AG09319 (cell line): ENCODE data around the gene THEMIS.

Source experiments
- DNase-seq: peaks from one replicate; pipeline ENCODE4 v3.0.0-alpha.2; 2010; ENCODE audit warnings: low read depth; ENCODE audit errors: extremely low read depth
- CTCF ChIP-seq: IDR thresholded peaks from 2 replicates; pipeline ENCODE4 v1.5.1; 2011; ENCODE audit warnings: low read depth, mild to moderate bottlenecking, inconsistent platforms, low read length, moderate library complexity

Gene THEMIS

DNA sequence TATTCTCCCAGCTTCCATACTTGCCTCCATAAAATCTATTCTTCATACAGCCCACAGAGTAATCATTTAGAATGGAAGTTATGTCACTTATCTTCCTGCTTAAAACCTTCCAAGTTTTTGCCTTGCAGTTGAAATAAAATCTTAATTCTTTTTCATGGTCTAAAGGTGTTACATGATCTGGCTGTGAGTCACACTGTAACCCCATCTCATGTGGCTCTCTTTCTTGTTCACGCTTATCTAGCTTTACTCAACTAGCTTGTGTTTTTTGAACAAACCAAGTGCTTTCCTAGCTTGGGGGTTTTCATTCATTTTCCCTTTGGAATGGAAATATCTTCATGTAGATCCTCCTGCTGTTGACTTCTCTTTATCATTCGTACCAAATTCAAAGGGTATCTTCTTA, 23.6 kb upstream of the THEMIS start:
- no peak for TF ChIP-seq CTCF
- DNase-seq, result no peak

DNA sequence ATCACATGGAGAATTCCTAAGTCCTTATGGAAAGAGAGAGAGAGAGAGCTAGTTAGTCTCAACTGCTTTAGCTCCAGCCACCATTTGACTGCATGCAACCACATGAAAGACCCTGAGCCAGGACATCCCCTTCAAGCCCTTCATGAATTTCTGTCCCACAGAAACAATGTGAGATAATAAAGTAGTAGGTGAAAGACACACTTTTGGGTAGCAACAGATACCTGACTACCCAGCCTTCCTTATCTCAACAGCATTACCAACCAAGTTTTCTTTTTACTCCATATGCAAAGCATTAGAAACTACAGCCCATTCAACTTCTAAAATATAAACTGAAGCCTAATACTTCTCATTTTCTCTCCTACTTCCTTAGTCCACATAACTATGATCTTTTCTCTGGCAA, 23.2 kb upstream of the THEMIS start:
- TF ChIP-seq CTCF, result no peak
- DNase-seq, result no peak

- DNase-seq, result no peak
- no peak for TF ChIP-seq CTCF
Measured at GRCh38 chr6:127923135-127923534, 22.3 kb upstream of the THEMIS start.

- no peak for TF ChIP-seq CTCF
- DNase-seq, result no peak
Measured at GRCh38 chr6:127921982-127922381, 21.1 kb upstream of the THEMIS start.

- no peak for TF ChIP-seq CTCF
- DNase-seq, result no peak
Measured at GRCh38 chr6:127920804-127921203, 19.9 kb upstream of the THEMIS start.

DNA sequence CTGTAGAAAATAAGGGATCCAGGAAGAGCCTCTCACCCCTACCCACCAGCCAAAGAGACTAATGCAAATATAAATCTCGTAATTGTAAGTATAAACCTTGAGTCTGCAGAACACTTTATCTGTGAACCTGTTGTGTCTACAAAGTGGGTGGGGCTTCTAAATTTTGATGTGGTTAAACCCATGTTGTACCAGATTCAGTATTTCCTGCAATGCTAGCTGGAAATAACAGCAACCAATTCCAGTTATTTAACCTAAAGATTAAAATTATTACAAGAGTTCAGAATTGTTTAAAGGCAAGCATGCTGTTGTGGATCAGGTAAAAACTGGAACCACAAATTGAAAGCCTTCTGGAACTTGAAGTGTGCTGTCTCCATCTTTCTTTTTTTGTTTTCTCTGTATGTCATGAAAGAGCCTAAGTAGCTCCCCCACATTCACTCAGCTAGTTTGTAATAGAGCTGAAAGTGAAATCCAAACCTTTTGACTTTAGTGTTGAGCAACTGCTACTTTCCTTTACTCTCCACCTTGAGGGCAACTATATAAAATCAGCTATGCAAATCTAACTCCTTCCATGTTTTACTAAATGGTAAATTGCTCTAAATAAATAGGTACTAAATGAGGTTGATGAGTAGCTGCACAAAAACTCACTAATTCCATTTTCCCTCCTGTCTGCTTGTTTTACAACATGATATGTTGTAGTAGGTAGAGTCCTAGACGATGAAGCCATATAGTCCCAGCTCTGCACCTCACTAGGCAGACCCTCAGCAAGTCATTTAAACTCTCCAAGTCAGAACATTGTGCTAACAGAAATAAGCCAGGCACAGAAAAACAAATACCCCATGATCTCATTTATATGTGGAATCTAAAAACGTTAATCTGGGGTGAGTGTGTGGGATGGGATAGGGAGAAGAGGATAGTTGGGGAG, 17.9 kb upstream of the THEMIS start:
- TF ChIP-seq CTCF, result no peak
- DNase-seq, result no peak

- TF ChIP-seq CTCF, result no peak
- no peak for DNase-seq
Measured at GRCh38 chr6:127917766-127918165, 16.9 kb upstream of the THEMIS start.
